ENCODE measurements around the gene CDC42BPB. TPM values are rescaled to one million over a fixed set of nuclear protein-coding genes. Genes with fewer than 3 reads are reported as not detected.

CDC42BPB gene
- total RNA-seq, 1 donor from 2014 or later: 187 TPM

DNA sequence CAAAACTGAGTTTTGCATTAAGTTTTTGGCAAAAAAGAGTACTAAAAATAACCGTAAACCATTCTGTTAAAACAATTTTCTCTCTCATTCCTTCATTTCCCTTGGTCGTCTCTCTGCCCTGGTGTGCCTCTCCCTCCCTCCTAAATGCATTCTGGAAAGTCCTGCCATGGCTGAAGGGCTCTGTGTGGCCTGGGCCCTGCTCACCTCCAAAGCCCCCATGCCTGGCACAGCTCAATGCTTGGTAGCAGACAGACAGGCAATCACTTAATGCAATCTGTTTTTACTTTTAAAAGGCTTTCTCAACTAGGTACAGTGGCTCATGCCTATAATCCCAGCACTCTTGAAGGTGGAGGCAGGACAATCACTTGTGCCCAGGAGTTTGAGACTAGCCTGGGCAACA lies 47.8 kb downstream of the CDC42BPB start:
- Mint-ChIP-seq H3K4me3 (ENCODE audit: unreplicated experiment) (no peak overlapping the region), H3K27me3 (ENCODE audit: unreplicated experiment) (peaks cover 13% of the 10 kb centered on the region), H3K4me1 (ENCODE audit: unreplicated experiment) (peaks cover 37% of the 10 kb centered on the region), H3K36me3 (ENCODE audit: low read depth, unreplicated experiment) (peaks cover 37% of the 10 kb centered on the region), H3K27ac (ENCODE audit: unreplicated experiment) (peak overlapping the region; percentile 84), H3K9me3 (ENCODE audit: unreplicated experiment) (no peaks in the 10 kb centered on the region)
- TF ChIP-seq, protein P1, sequence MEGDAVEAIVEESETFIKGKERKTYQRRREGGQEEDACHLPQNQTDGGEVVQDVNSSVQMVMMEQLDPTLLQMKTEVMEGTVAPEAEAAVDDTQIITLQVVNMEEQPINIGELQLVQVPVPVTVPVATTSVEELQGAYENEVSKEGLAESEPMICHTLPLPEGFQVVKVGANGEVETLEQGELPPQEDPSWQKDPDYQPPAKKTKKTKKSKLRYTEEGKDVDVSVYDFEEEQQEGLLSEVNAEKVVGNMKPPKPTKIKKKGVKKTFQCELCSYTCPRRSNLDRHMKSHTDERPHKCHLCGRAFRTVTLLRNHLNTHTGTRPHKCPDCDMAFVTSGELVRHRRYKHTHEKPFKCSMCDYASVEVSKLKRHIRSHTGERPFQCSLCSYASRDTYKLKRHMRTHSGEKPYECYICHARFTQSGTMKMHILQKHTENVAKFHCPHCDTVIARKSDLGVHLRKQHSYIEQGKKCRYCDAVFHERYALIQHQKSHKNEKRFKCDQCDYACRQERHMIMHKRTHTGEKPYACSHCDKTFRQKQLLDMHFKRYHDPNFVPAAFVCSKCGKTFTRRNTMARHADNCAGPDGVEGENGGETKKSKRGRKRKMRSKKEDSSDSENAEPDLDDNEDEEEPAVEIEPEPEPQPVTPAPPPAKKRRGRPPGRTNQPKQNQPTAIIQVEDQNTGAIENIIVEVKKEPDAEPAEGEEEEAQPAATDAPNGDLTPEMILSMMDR (IDR thresholded peaks at IDR 0.05; ENCODE audit: unreplicated experiment): no peak
- no peak for DNase-seq (ENCODE audit: low spot score)

DNA sequence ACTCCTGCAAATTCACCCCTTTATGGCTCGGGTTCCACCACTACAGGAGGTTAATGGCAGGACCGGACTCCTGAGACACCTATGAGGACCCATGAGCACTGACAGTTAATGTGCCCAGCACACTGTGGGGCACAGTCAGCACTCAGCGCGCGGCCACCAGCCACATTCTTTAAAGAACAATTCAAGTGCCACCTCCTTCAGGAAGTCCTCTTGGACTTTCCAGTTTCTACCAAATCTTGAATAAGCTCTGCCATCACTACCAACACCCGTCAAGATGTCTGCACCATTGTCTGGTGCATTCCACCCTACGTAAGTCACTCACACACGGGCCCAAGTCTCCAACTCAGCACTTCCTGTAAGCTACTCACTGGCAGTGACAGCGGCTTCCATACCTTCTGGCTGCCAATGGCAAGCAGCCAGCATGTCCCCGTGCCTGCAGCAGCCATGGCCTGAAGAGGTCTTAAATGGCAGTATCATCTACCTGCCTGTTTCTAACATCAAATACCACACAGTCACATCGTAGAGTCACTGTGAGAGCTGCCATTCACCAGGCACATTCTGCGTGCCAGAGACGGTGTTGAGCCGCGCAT lies 48.5 kb downstream of the CDC42BPB start:
- H3K27me3 Mint-ChIP-seq (ENCODE audit: unreplicated experiment): peaks cover 15% of the 10 kb centered on the region
- no peak for DNase-seq (ENCODE audit: low spot score)
- H3K9me3 Mint-ChIP-seq (ENCODE audit: unreplicated experiment): no peaks in the 10 kb centered on the region
- TF ChIP-seq, protein P1 (IDR thresholded peaks at IDR 0.05; ENCODE audit: unreplicated experiment): no peak
- H3K4me1 Mint-ChIP-seq (ENCODE audit: unreplicated experiment): peaks cover 31% of the 10 kb centered on the region
- H3K36me3 Mint-ChIP-seq (ENCODE audit: low read depth, unreplicated experiment): peaks cover 37% of the 10 kb centered on the region
- no peak overlapping the region for H3K4me3 Mint-ChIP-seq (ENCODE audit: unreplicated experiment)
- H3K27ac Mint-ChIP-seq (ENCODE audit: unreplicated experiment): peak overlapping the region; percentile 84

DNA sequence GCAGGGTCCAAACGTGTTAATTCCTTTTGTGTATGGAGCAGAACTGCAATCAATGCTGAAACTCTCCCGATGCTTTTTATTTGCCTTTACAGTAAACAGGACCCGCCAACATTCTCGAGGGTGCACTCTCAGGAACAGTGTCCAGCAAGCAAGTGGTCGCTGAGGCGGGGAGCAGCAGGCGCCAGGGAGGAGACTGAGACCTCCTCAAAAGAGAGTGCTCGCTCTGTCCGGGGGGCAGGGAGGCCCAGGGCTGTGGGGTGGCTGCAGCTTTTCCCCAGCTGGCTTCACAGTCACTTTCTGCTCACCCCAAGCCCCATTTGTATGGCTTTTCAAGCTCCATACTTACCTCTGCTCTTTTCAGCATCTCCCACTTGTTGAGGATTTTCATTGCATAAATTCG lies 49.2 kb downstream of the CDC42BPB start:
- Mint-ChIP-seq H3K4me1 (ENCODE audit: unreplicated experiment) (peaks cover 26% of the 10 kb centered on the region), H3K36me3 (ENCODE audit: low read depth, unreplicated experiment) (peaks cover 42% of the 10 kb centered on the region), H3K27ac (ENCODE audit: unreplicated experiment) (no peak overlapping the region), H3K9me3 (ENCODE audit: unreplicated experiment) (no peaks in the 10 kb centered on the region), H3K4me3 (ENCODE audit: unreplicated experiment) (no peak overlapping the region), H3K27me3 (ENCODE audit: unreplicated experiment) (peaks cover 14% of the 10 kb centered on the region)
- TF ChIP-seq, protein P1 (IDR thresholded peaks at IDR 0.05; ENCODE audit: unreplicated experiment): no peak
- no peak for DNase-seq (ENCODE audit: low spot score)

DNA sequence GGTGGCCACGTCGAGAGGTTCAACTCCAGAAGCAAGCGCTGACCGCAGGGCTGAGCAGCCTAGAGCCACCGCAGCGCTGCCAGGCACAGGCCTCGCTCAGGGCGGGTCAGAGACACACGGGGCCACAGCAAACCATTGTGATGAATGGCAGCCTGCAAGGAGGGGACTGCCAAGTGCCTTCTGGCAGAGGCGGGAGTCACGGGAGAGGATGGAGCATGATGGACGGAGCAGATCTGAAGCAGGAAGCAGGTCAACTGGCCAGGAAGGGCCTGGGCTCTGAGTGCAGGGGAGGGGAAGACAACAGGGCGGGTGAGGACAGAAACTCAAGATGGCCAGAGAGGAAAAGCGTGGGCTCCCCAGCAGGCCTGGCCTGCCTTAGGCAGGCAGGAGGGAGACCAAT lies 49.8 kb downstream of the CDC42BPB start:
- Mint-ChIP-seq H3K9me3 (ENCODE audit: unreplicated experiment) (no peaks in the 10 kb centered on the region), H3K4me1 (ENCODE audit: unreplicated experiment) (peaks cover 26% of the 10 kb centered on the region), H3K4me3 (ENCODE audit: unreplicated experiment) (peak overlapping the region; percentile 34), H3K27ac (ENCODE audit: unreplicated experiment) (peak overlapping the region; percentile 86), H3K27me3 (ENCODE audit: unreplicated experiment) (peaks cover 12% of the 10 kb centered on the region), H3K36me3 (ENCODE audit: low read depth, unreplicated experiment) (peaks cover 42% of the 10 kb centered on the region)
- DNase-seq (ENCODE audit: low spot score): no peak
- TF ChIP-seq, protein P1 (IDR thresholded peaks at IDR 0.05; ENCODE audit: unreplicated experiment): no peak

DNA sequence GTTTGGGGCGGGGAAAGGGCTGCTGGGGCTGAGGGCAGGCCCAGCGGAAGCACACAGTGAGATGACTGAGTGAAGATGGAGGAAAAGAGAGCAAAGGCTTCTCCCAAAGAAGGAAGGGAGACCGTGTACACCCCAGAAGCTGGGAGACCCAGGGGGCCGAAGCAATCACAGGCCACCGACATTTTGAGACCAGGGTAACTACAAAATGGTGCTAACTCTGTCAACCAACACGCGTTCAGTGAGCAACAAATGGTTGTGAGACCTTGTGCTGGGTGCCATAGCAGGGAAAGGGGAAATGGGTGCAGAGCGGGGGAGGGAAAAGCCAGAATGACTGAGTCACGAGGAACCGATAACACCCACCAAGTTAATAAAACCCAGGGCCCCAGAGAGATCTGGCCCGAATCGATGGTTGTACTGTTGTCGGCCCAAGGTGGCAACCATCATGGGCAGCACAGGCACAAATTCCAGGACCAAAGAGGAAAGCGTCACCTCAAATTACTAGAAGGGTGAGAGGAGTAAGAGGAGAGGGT lies 50.3 kb downstream of the CDC42BPB start:
- TF ChIP-seq, protein P1 (IDR thresholded peaks at IDR 0.05; ENCODE audit: unreplicated experiment): no peak
- peaks cover 12% of the 10 kb centered on the region for H3K27me3 Mint-ChIP-seq (ENCODE audit: unreplicated experiment)
- peak overlapping the region; percentile 34 for H3K4me3 Mint-ChIP-seq (ENCODE audit: unreplicated experiment)
- no peak for DNase-seq (ENCODE audit: low spot score)
- peaks cover 26% of the 10 kb centered on the region for H3K4me1 Mint-ChIP-seq (ENCODE audit: unreplicated experiment)
- no peaks in the 10 kb centered on the region for H3K9me3 Mint-ChIP-seq (ENCODE audit: unreplicated experiment)
- H3K27ac Mint-ChIP-seq (ENCODE audit: unreplicated experiment): peak overlapping the region; percentile 86
- peaks cover 45% of the 10 kb centered on the region for H3K36me3 Mint-ChIP-seq (ENCODE audit: low read depth, unreplicated experiment)
